Neutrophil (primary cell): ENCODE data around the gene UCK1.

Experiments
- H3K27ac ChIP-seq: fragments of 200-600 bp; sonication (generic); 2 replicates; pipeline ENCODE4 v1.5.1; 2016; ENCODE audit warnings: mild to moderate bottlenecking, moderate library complexity
- H3K27me3 ChIP-seq: fragments of 200-600 bp; sonication (generic); 2 replicates; pipeline ENCODE4 v1.6.0; 2016; ENCODE audit warnings: mild to moderate bottlenecking
- H3K36me3 ChIP-seq: fragments of 200-600 bp; sonication (generic); 2 replicates; pipeline ENCODE4 v1.5.1; 2017
- H3K4me1 ChIP-seq, 2 experiments: fragments of 200-600 bp in 1 of 2; sonication (generic) in 1 of 2; 1 replicate in 1 of 2; 2 replicates in 1 of 2; pipeline versions ENCODE4 v1.5.1 to v1.6.1; 2013 to 2016; ENCODE audit warnings: low read depth in 1 of 2, low read length in 1 of 2, mild to moderate bottlenecking in 1 of 2, moderate library complexity in 1 of 2; ENCODE audit not compliant: control insufficient read depth in 1 of 2, insufficient read depth in 1 of 2
- H3K4me3 ChIP-seq, 2 experiments: fragments of 200-600 bp in 1 of 2; sonication (generic) in 1 of 2; 1 replicate in 1 of 2; 2 replicates in 1 of 2; pipeline ENCODE4 v1.5.1; 2013 to 2016; ENCODE audit warnings: low read depth in 1 of 2, low read length in 1 of 2, mild to moderate bottlenecking in 1 of 2, moderate library complexity in 1 of 2
- H3K9me3 ChIP-seq: fragments of 200-600 bp; sonication (generic); 2 replicates; pipeline ENCODE4 v1.5.1; 2016
- CTCF ChIP-seq: fragments of 200-600 bp; sonication (generic); IDR thresholded peaks from 2 replicates; pipeline ENCODE4 v1.5.1; 2016; ENCODE audit warnings: antibody characterized with exemption

UCK1 gene

DNA sequence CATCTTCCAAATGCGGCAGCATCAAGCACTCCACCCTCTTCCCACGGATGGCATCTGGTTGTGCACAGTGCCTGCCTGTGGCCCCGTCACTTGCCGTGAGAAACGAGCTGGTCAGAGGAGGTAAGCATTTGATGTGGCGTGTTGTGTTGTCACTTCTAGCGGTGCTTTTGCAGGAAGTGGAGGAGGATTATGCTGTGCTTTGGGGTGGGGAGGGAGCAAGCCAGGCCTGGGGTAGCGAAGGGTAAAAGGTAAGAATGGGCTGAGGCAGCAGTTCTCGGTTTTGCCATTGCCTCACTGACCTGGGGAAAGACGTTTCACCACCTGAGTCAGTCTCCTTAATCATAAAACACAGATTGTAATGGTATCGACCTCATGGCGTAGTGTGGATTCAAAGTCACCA lies 30.7 kb downstream of the UCK1 start:
- H3K4me3 ChIP-seq, result no peak overlapping the region
- peaks cover 15% of the 10 kb centered on the region for H3K27me3 ChIP-seq
- H3K4me1 ChIP-seq, result peaks cover 15 to 19% of the 10 kb centered on the region in 2 experiments
- H3K27ac ChIP-seq, result no peak overlapping the region
- TF ChIP-seq CTCF, result no peak
- peaks cover 41% of the 10 kb centered on the region for H3K36me3 ChIP-seq
- no peaks in the 10 kb centered on the region for H3K9me3 ChIP-seq

- Histone ChIP-seq H3K9me3 (no peaks in the 10 kb centered on the region), H3K27me3 (peaks cover 13% of the 10 kb centered on the region), H3K36me3 (peaks cover 52% of the 10 kb centered on the region), H3K4me3 (no peak overlapping the region), H3K27ac (no peak overlapping the region), H3K4me1 (peaks cover 15 to 19% of the 10 kb centered on the region in 2 experiments)
- TF ChIP-seq CTCF, result no peak
Measured at GRCh38 chr9:131499254-131499767, 31.8 kb downstream of the UCK1 start.

- Histone ChIP-seq H3K9me3 (no peaks in the 10 kb centered on the region), H3K4me3 (no peak overlapping the region), H3K27me3 (no peaks in the 10 kb centered on the region), H3K27ac (no peak overlapping the region), H3K4me1 (peaks cover 0 to under 1% of the 10 kb centered on the region in 2 experiments), H3K36me3 (peaks cover 76% of the 10 kb centered on the region)
- TF ChIP-seq CTCF, result no peak
Measured at GRCh38 chr9:131496844-131497405, 34.1 kb downstream of the UCK1 start.

DNA sequence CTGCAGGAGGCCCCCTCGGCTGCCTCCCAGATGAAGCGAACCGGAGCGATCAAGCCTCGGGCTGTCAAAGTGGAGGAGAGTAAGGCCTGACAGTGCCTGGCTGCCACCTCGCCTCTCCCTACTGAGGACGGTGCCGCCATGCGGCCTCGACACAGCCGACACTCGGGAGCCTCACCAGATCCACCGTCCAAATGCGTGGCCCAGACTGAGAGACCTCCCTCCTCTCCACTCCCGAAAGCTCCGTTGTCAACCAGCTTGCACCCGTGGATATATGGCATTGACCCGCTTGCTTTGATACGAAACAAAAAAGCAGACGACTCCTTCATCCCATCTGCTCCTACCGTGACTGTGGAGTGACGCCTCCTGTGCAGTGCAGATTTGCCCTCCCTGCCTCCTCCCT lies 35.3 kb downstream of the UCK1 start:
- Histone ChIP-seq H3K36me3 (peaks cover 87% of the 10 kb centered on the region), H3K4me1 (no peaks in the 10 kb centered on the region)
- no peak for TF ChIP-seq CTCF

GRCh38 chr9:131494296-131494870 lies 36.7 kb downstream of the UCK1 start:
- Histone ChIP-seq H3K9me3 (no peaks in the 10 kb centered on the region), H3K36me3 (peaks cover 97% of the 10 kb centered on the region), H3K4me3 (no peak overlapping the region), H3K4me1 (no peaks in the 10 kb centered on the region), H3K27me3 (no peaks in the 10 kb centered on the region), H3K27ac (no peak overlapping the region)
- TF ChIP-seq CTCF, result no peak

More for the DNA sequence above, 35.3 kb downstream of the UCK1 start:
- H3K27me3 ChIP-seq, result no peaks in the 10 kb centered on the region
- H3K27ac ChIP-seq, result no peak overlapping the region
- H3K9me3 ChIP-seq, result no peaks in the 10 kb centered on the region
- no peak overlapping the region for H3K4me3 ChIP-seq
